NCI-H345 treated with DMSO at 0.1 percent for 48 hours (cell line): ENCODE results near the gene PLA2G12A.
A peak's percentile ranks its signal among the peaks of the same experiment; 100 is the strongest.

ENCODE experiments used
- DNase-seq: peaks from one replicate; lab custom pipeline; 2025; ENCODE audit not compliant: unreplicated experiment; lab: John Stamatoyannopoulos, UW

The PLA2G12A gene

DNA sequence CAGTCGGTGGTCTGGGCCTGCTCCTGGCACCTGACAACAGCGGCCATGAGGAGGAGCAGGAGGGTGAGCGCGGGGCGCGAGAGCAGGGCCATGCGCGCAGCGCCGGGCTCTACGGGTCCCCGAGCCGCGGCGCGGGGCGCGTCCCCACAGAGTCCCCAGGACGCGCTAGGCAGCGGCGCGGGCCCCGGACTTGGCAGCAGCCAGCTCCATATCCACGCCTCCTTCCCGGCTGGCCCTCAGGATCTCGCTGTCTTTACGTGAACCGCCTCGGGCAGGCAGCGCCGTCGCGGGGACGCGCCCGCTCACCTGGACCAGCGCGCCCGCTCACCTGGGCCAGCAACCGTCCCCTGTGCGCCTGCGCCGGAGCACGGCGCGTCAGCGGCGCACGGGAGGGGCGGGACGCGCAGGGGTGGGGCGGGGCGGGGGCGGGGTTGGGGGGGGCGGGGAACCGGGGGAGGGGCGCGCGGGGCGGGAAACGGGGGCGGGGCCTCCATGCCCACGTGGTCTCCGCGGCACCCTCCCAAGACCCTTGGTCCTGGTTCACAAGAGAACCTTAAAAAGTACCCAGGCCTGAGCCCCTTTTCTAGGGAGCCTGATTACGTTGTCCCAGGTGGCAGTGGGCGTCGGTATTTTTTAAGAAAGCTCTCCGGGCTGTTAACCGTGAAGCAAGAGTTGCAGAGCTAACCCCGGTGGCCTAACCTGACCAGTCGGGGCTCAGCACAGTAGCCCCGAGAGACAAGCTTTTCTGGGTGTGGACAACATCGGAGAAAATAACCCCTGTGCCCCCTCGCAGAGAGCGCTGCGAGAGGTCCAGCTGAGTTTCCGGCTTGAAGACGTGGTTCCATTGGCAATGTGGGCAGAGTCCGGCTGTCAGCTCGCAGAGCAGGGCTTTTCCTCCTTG lies at the start of gene PLA2G12A:
Gene PLA2G12A, minus strand, starts transcription at position 353 of the 901 bp plus-strand sequence. Its CDS starts 261 bp downstream, at position 92.
- DNase-seq: peak; percentile 47

DNA sequence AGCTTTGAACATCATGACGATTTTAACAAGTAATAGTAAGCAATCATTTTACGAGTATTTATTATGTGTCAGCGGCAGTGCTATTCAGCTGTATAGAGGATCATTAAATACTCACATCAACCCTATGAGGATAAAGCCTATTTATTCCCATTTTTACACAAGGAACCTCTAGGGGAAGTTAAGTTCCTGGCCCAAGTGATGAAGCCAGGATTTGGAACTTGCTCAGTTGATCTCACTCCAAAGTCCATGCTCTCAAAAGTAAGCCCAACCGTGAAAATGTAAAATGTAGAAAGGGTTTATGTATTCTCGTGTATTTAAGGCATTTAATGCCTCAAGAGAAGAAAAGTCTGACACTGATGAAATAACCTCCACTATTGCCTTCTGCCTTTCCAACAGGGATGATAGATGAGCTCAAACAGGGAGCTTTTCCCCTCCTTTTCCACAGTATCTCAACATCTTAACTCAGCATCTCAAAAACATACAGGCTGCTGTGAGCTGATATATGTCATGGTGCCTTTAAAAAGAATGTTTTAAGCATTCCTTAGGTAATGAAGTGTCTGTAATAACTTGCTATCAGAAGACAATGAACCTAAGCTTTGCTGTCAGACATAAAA lies 35.0 kb upstream of the PLA2G12A start:
- DNase-seq: no peak

- DNase-seq: no peak
Measured at GRCh38 chr4:109764376-109764775, 34.5 kb upstream of the PLA2G12A start.

DNA sequence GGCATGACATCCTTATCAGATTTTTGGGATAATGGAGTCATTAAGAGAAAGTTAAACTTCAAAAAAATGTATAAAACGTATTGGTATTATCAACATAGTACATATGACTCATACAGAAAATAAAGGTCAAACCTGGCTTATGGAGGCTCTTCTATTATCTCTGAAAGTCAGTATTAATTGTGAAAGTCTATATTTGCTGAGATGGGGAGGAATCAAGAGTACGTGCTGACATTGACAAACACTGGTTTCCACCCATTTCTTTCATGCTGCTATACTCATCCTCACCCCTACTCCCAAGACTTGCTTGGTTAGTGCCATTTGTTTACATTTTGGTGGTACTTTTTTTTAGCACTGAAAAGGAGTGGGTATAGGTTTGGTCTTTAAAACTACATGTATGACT lies 30.8 kb upstream of the PLA2G12A start:
- DNase-seq: no peak

DNA sequence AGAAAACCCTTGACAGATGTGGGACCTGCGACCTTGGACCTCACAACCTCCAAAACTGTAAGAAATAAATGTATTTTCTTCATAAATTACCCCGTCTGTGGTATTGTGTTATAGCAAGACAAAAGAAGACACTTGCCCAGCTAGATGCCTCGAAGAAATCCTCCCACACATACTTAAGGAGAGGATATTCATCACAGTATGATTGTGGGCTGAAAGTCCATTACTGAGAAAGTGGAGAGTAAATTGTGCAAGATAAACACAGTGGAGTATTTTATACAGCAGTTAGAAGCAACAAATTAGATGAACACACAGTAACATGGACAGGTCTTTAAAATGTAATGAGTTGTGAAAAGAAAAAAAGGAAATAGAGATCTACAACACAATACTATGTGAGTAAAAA lies 25.8 kb upstream of the PLA2G12A start:
- no peak for DNase-seq

DNA sequence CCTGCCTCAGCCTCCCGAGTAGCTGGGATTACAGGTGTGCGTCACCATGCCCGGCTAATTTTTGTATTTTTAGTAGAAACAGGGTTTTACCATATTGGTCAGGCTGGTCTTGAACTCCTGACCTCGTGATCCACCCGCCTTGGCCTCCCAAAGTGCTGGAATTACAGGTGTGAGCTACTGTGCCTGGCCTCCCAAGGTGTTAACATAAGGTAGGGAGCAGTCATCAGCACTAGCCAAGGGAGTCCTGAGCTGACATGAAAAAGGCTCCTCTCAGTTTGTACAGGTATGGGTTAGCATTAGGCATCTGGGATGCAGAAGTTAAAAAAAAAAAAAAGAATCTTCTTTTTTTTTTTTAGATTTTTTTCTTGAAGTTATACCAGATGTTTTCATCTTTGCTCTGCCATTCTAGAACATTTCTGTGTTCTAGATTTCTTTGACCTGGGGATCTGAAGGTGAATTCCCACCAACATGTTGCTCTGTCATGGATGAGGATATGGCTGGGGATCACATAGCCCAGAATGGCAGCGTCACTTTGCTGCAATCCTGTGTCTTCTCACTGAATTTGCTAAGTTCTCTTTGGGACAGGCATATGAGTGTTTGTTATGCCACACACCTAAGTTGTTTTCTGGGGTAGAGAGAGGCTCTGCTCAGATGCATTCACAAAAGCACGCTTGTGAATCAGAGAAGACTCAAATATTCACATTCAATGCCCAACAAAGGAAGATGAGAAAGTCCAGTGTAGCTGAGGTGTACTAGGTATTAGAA lies 24.4 kb upstream of the PLA2G12A start:
- no peak for DNase-seq

- DNase-seq: no peak
Measured at GRCh38 chr4:109752525-109752924, 22.7 kb upstream of the PLA2G12A start.

GRCh38 chr4:109751852-109752251 lies 22.0 kb upstream of the PLA2G12A start:
- no peak for DNase-seq

DNA sequence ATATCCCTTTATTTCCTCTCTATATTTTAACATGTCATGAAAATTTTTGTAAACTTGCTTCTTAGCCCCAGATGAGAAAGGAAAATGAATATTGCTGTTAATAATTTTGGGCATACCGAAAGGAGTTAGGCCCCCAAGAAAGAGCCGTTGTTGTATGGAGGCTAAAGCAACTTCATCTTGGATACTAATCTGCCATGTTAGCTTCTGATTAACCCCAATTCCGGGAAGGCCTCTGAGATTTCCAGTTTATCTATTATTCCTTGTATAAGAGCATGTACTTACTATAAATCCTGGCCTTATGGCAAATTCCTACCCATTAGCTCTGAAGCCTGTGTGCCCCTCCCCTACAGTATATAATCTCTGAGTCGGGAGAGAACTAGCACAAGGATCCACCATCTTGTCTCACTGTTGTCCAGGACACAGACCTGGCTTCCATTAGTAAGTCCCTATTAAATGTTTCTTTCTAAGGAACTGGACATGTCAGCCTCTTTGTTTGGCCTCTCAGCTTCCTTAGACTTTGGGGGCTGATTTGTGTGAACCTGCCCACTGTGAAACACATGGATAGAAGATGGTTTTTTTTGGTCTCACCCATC lies 20.9 kb upstream of the PLA2G12A start:
- no peak for DNase-seq

DNA sequence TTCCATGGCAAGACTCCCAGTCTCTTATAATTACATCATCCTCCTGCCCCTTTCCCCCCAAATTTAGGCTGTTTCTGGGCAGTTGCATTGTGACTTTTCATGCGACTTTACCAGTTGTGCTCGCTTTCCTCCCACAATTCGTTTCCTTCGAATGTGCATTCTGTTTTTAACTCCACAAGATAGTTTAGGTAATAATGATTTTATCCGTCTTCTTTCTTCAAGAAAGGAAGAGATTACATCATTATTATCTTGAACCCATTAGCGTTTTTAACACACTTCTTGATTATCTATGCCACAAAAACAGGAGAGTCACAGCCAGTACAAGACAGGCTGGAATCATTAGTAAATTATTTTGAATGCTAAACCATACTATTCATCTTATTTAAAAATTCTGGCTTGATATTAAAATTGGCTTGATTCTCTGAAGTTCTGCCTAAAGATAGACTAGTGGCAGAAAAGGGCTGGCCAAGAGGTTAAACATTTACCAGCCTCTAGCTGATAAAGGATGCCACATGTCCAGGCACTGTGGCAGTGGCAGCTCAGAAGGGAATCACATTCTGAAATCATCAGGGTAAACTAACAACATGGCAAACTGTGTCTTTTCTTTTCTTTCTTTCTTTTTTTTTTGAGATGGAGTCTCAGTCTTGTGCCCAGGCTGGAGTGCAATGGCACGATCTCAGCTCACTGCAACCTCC lies 19.7 kb upstream of the PLA2G12A start:
- no peak for DNase-seq

- DNase-seq: no peak
Measured at GRCh38 chr4:109748114-109748513, 18.2 kb upstream of the PLA2G12A start.

GRCh38 chr4:109746728-109747127 lies 16.9 kb upstream of the PLA2G12A start:
- DNase-seq: no peak

DNA sequence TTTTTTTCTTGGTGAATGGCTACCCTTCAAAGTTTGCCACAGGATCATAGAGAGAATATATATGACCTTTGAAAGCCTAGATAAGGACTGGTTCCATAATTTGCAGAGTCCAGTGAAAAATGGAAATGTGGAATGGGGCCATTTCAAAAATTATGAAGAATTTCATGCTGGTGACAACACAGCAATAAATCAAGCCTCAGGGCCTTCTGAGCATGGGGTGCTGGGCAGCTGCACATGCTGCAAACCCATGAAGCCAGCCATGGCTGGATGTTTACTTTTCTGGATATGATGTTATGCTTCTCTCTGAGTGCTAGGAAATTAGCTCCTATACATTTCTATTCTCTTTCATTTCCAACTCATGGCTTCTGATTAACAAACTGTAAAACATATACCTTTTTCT lies 16.0 kb upstream of the PLA2G12A start:
- no peak for DNase-seq

DNA sequence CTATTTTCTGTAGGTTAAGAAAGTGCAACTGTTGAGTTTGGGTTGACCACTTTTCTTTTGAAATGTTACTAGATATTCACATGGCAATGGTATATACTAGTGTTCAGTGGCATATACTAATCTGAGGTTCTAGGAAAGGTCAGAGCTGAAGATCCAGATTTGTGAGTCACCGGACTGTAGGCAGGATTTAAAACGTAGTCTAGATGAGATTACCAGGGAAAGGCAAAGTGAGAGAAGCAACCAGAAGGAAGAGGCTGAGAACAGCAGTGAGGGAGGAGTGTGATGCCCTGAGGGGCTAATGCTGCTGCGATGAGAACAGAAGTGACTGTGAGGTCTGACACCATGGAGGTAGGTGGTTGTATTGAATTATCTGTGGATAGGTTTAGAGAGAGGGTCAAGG lies 9.7 kb upstream of the PLA2G12A start:
- no peak for DNase-seq

DNA sequence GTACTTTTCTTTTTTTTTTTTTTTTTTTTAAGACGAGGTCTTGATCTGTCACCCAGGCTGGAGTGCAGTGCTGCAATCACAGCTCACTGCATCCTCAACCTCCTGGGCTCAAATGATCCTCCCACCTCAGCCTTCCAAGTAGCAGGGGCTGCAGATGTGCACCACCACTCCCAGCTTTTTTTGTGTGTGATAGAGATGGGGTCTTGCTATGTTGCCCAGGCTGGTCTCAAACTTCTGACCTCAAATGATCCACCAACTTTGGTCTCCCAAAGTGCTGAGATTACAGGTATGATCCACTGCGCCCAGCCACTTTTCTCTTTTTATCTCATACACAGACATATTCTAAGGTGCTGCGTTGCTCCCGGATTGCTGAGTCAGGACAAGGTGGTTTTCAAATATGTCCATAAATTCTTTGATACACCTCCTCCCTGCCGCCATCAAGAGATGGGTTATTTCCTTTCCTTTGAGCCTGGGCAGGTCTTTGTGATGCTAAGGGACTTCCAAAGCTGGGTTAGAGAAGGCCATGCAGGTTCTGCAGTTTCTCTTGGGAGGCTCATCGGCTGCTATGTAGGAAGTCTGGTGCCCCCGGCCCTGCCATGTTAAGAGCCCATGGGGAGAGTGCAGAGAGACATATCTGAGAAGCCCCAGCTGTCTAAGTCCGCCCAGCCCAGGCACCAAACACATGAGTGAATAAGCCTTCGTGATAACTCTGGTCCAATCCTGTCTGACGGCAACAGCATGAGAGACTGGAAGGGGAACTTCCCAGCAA lies 8.4 kb upstream of the PLA2G12A start:
- DNase-seq: no peak

GRCh38 chr4:109735566-109736365 lies 5.9 kb upstream of the PLA2G12A start:
- no peak for DNase-seq

DNA sequence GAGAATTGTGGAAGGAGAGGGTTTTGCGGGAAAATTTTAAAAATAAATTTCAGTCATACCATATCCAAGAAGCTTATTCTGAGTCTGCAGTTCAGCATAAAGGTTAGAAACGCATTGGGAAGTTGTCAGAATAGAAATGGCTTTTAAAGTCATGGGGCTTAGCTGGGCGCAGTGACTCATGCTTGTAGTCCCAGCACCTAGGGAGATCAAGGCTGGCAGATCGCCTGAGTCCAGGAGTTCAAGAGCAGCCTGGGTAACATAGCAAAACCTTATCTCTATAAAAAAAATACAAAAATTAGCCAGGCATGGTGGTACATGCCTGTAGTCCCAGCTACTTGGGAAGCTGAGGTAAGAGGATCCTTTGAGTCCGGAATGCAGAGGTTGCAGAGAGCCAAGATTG lies 3.9 kb upstream of the PLA2G12A start:
- no peak for DNase-seq

DNA sequence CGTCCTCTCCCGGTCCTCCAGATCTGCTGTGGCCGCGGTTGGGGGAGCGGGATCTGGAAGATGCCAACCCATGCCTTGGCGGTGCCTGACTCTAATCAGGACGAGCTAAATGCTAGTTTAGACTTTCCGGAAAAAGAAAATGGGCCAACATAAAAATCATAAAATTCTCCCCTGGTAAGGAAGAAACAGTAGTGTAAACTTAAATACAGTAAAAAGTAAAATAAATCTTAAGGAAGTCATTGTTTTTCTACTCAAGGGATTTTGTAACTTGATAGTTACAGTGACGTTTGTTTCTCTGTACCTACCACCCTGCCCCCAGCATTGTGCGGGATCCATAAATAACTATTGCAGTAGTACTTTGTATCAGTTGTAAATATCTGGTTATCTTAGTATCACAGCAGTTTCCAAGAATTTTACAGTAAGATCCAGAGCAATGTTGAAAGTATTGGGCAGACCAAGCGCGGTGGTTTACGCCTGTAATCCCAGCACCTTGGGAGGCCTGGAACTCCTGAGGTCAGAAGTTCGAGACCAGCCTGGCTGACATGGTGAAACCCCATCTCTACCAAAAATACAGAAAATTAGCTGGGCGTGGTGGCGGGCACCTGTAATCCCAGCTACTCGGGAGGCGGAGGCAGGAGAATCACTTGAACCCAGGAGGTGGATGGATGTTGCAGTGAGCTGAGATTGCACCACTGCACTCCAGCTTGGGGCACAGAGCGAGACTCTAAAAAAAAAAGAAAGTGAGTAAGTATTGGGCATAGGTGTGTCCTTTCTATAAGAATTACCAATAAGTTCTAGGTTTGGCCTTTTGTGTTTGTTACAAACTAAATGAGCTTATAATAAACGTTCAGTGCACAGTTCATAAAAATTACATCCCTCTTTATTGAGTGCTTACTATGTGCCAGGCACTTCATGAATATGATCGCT lies 1.0 kb upstream of the PLA2G12A start:
- no peak for DNase-seq
